ENCODE measurements around the gene TCAP.

Gene TCAP

DNA sequence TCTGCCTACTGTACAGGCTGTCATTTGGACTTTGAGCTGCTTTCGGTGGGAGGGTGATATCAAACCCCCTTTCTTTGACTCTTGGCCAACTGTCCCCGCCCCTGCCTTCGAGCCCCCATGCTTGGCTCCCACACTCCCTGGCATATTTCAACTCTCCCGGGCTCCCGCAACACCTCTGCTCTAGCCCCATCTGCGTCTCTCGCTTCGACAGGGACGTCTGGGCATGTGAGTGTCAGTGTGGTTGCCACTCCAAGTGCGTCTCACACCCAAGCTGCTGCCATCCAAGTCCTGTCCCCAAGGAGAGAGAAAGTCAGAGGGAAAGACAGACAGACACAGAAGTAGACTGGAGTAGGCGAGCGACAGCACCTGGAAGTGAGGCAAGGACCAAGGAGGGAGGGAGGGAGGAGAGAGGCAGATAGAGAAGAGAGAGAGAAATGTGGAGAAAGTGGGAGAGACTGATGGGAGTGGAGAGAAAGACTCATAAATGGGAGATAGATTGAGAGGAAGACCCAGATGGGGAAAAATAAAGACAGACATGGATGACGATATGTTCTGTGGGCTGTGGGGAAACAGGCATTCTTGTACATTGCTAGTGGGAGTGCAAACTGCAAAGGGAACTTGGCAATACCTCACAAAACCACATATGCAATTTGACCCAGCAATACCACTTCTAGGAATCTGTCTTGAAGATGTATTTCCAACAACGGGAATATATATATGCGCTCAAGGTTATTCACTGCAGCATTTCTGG, 16.4 kb upstream of the TCAP start:
- peak; percentile 54 to 59 for DNase-seq (ENCODE audit: low read depth in 2 of 2)

GRCh38 chr17:39650121-39650579, 15.0 kb upstream of the TCAP start:
- no peak for DNase-seq (ENCODE audit: low read depth in 2 of 2)

DNA sequence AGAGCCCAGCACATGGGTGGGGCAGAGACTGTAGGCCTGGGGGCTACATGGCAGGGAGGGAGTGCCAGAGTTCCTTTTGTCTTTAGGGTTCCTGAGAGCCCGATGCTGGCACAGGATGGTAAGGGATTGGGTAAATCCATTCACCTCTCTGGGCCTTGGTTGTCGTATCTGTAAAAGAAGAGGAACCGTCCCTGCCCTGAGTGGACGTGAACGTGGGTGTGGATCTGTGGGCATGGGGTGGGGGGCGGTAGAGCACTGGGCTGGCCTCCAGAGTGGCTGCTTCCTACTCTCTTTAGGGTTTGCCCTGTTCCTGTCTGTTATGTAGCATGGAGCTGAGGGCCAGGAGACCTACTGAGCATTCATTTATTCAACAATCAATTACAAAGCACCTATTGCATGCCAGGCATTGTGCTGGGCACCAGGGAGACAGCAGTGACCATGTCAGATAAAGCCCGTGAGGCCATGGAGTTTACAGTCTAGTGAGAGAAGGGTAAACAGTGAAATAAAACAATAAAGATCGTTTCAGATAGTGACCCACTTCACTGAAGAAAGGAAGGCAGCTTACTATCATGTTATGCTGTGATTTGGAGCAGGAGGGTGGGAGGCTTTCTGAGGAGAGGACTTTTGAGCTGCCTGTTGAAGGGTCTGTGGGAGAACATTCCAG, 13.1 kb upstream of the TCAP start:
- DNase-seq (ENCODE audit: low read depth in 2 of 2) = no peak

- no peak for DNase-seq (ENCODE audit: low read depth in 2 of 2)
Measured at GRCh38 chr17:39652587-39653315, 12.4 kb upstream of the TCAP start.

- DNase-seq (ENCODE audit: low read depth in 2 of 2) = no peak
Measured at GRCh38 chr17:39653316-39653661, 11.9 kb upstream of the TCAP start.

DNA sequence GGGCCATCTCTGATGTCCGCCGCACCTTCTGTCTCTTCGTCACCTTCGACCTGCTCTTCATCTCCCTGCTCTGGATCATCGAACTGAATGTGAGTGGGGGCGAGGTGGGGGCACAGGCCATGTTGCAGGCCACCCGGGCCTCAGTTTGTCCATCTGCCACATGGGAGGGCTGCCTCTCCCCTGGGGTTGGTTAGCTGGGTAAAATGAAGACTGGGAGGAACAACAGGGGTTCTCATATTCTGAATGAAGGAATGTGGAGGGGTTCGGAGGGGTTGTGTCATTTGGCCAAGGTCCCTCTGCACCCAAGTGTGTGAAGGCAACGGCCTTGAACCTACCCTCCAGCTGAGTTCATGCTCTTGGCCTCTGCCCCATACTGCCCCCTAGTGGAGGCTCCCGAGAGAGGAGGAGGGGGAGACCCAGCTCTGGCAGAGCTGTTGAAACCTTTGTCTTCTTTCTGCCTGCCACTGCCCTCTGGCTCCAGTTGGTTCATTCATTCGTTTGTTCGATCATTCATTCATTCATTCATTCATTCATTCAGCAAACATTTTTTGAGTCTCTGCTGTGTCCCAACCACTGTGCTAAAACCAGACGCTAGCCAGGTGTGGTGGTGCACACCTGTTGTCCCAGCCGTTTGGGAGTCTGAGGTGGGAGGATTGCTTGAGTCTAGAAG, 11.4 kb upstream of the TCAP start:
- no peak for DNase-seq (ENCODE audit: low read depth in 2 of 2)

- no peak for DNase-seq (ENCODE audit: low read depth in 2 of 2)
Measured at GRCh38 chr17:39655105-39655504, 10.0 kb upstream of the TCAP start.

DNA sequence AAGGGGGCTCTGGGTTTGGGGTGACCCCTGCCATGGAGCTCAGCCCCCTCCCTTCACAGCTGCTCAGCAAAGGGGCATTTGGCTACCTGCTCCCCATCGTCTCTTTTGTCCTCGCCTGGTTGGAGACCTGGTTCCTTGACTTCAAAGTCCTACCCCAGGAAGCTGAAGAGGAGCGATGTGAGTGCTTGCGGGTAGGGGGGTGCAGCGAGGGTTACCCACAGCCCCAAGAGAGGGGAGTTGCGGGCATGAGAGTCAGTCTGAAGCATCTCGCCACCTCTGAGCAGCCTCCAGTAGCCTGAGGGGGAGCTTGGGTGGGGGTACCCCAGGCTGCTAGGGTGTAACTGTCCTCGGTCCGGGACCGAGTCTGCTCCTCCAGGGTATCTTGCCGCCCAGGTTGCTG, 6.8 kb upstream of the TCAP start:
- no peak for DNase-seq (ENCODE audit: low read depth in 2 of 2)

GRCh38 chr17:39658760-39659159, 6.4 kb upstream of the TCAP start:
- no peak for DNase-seq (ENCODE audit: low read depth in 2 of 2)

GRCh38 chr17:39659279-39660010, 5.7 kb upstream of the TCAP start:
- DNase-seq (ENCODE audit: low read depth in 2 of 2) = no peak

DNA sequence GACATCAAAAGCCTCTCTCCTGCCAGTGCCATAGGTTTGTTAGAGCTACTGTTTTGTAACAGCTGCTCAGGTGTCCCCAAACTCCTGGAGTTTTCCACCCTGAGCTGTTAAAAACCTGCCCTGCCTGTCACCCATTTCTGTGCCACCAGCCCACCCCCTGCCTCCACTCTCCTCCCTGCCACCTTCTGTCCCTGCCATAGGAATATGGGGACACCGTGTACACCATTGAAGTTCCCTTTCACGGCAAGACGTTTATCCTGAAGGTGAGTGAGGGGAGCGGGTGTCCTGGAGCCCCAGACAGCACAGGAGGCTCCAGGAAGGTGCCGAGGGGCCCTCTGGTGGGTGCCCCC, 5.2 kb upstream of the TCAP start:
- no peak for DNase-seq (ENCODE audit: low read depth in 2 of 2)

- no peak for DNase-seq (ENCODE audit: low read depth in 2 of 2)
Measured at GRCh38 chr17:39660397-39661385, 4.5 kb upstream of the TCAP start.

DNA sequence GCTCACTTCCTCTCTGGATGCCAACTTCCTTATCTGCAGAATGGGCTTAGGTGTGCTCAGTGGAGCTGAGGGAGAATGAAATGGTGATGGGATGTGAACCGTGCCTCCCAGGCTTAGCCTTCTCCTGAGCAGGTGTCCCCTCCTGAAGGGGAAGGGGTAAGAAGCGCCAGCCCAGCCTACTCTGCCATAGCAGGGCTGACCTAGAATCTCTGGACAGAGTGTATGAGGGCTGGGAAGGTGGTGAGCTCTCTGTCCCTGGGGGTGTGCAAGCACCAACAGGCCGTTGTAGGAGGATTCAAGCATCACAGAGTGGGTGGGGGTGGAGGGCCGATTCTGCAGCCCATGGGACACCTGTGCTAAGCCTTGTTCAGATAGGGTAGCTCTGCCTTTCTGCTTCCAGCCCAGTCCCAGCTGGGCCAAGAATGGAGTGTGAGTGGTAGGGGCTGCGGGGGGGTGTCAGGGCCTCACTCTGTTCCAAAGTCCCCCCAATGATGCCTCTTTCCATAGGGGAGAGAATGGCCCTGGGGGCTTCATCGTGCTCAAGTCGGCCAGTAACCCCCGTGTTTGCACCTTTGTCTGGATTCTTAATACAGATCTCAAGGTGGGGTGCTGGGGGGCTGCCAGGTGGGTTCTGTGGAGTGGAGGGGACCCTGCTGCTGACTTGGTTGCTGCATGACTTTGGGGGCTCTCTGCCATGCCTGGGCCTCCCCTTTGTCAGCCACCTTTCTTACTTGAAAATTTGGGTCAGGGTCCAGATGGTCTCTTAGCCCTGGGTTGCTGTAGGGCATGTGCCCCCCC, 3.2 kb upstream of the TCAP start:
- no peak for DNase-seq (ENCODE audit: low read depth in 2 of 2)

DNA sequence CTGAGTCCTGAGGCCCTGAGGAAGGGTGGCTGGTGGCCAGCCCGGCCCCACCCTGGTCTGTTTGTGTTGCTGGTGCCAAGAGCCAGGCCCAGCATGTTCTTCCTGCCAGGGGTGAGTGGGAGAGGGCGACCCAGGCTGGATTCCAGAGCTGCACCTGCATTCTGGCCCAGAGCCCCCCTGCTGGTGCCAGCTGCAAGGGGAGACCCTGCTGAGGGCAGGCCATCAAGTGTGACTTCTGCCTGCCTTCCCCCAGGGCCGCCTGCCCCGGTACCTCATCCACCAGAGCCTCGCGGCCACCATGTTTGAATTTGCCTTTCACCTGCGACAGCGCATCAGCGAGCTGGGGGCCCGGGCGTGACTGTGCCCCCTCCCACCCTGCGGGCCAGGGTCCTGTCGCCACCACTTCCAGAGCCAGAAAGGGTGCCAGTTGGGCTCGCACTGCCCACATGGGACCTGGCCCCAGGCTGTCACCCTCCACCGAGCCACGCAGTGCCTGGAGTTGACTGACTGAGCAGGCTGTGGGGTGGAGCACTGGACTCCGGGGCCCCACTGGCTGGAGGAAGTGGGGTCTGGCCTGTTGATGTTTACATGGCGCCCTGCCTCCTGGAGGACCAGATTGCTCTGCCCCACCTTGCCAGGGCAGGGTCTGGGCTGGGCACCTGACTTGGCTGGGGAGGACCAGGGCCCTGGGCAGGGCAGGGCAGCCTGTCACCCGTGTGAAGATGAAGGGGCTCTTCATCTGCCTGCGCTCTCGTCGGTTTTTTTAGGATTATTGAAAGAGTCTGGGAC, 2.4 kb upstream of the TCAP start:
- no peak for DNase-seq (ENCODE audit: low read depth in 2 of 2)

GRCh38 chr17:39663340-39663687, 1.8 kb upstream of the TCAP start:
- DNase-seq (ENCODE audit: low read depth in 2 of 2) = no peak

- no peak for DNase-seq (ENCODE audit: low read depth in 2 of 2)
Measured at GRCh38 chr17:39663688-39664580, 1.2 kb upstream of the TCAP start.

- no peak for DNase-seq (ENCODE audit: low read depth in 2 of 2)
Measured at GRCh38 chr17:39665642-39666224, 584 bp downstream of the TCAP start.

- no peak for DNase-seq (ENCODE audit: low read depth in 2 of 2)
Measured at GRCh38 chr17:39666231-39666600, 1.1 kb downstream of the TCAP start.
